ENCODE data around the gene SRGAP1. TPM values are rescaled to one million over a fixed set of nuclear protein-coding genes. Genes with fewer than 3 reads are reported as not detected.
"Not testable (repeated sequence)": the region's sequence is repeated elsewhere in the genome, so short reads cannot be mapped to it uniquely, and the experiment has no call there.

The SRGAP1 gene
- total and polyA plus RNA-seq, 2 of the 8 experiments (the other 6 are each of a cell fraction or from before 2014, with no cell fraction given): 3.2 to 7.3 TPM

- H3K23me2 ChIP-seq (ENCODE audit: low read depth, low read length); H2AFZ ChIP-seq (ENCODE audit: low read length); H3K18ac ChIP-seq (ENCODE audit: extremely low read depth, low read length); H2BK12ac ChIP-seq (ENCODE audit: low read depth, low read length); H3K9ac ChIP-seq (replicated peaks in 1 of 4; ENCODE audit: extremely low read depth in 1 of 4, low read depth in 3 of 4, low read length in 3 of 4); H2BK15ac ChIP-seq (ENCODE audit: low read length); H2BK20ac ChIP-seq (ENCODE audit: low read length); H3K27ac ChIP-seq (ENCODE audit: low read depth, low read length); H2BK5ac ChIP-seq (ENCODE audit: low read depth, low read length); H4K20me1 ChIP-seq (replicated peaks in 1 of 2; ENCODE audit: control insufficient read depth in 1 of 2, insufficient read depth in 2 of 2, low read length in 2 of 2); H3K79me2 ChIP-seq (ENCODE audit: control insufficient read depth in 1 of 2, insufficient read depth in 2 of 2, low read length in 2 of 2); H3K4me2 ChIP-seq (ENCODE audit: insufficient read depth in 1 of 2, low read depth in 2 of 2, low read length in 2 of 2); H3K9me3 ChIP-seq (ENCODE audit: insufficient read depth in 2 of 2, low read depth in 1 of 2, low read length in 1 of 2); DNase-seq (ENCODE audit: low read depth in 1 of 2, low spot score in 2 of 2); H3K56ac ChIP-seq (replicated peaks; ENCODE audit: insufficient read length, low read depth, low read length); H4K91ac ChIP-seq (replicated peaks; ENCODE audit: insufficient read length, low read length); H2BK120ac ChIP-seq (replicated peaks; ENCODE audit: low read depth, low read length); H3K79me1 ChIP-seq (ENCODE audit: low read depth, low read length); H4K8ac ChIP-seq (ENCODE audit: extremely low read depth, insufficient read depth, low read length); H3K4ac ChIP-seq (replicated peaks; ENCODE audit: insufficient read length, low read depth, low read length); H3K14ac ChIP-seq (ENCODE audit: insufficient read length); CTCF ChIA-PET (ENCODE audit: partially characterized antibody); H3K36me3 ChIP-seq (ENCODE audit: control insufficient read depth in 2 of 4, insufficient read depth in 4 of 4, low read length in 3 of 4); H4K5ac ChIP-seq (ENCODE audit: insufficient read length, low read depth, low read length); H3K4me3 ChIP-seq (ENCODE audit: extremely low read depth in 1 of 4, insufficient read depth in 2 of 4, low read depth in 3 of 4, low read length in 4 of 4); H2AK5ac ChIP-seq (ENCODE audit: low read depth, low read length); FAIRE-seq; H3K23ac ChIP-seq (ENCODE audit: insufficient read length); H3K4me1 ChIP-seq (replicated peaks in 1 of 4; ENCODE audit: control insufficient read depth in 3 of 4, insufficient read depth in 4 of 4, low read length in 3 of 4); H3K27me3 ChIP-seq (replicated peaks in 1 of 4; ENCODE audit: control insufficient read depth in 3 of 4, extremely low read depth in 1 of 4, insufficient read depth in 3 of 4, low read length in 3 of 4): not testable (repeated sequence)
- POLR2A ChIA-PET (ENCODE audit: partially characterized antibody): interaction anchor here (1.4 kb wide), 1 partner anchor 15 kb away, joined by 3 read pairs; no protein-coding TSS in a partner anchor
- WGBS, 2 experiments (ENCODE audit: extremely low coverage in 1 of 2, insufficient coverage in 1 of 2, insufficient read length in 1 of 2, insufficient replicate concordance in 2 of 2, low coverage in 1 of 2, low lambda C conversion rate in 2 of 2, missing lambda C conversion rate in 1 of 2): 96% methylated on average over 9 of the region's 9 CpGs; no CpG with 5 or more reads in 1 of the 2 experiments
Measured at GRCh38 chr12:63880235-63880634, 35.7 kb downstream of the SRGAP1 start.
